C4-2B (cell line): ENCODE measurements around the gene RIMBP2.

ENCODE experiments used
- CTCF ChIP-seq: fragments of 450-650 bp; conservative IDR thresholded peaks from 2 replicates; pipeline ENCODE4 v1.5.1; 2017; ENCODE audit warnings: mild to moderate bottlenecking
- ZFX ChIP-seq: fragments of 450-650 bp; IDR thresholded peaks from 2 replicates; pipeline ENCODE4 v1.6.1; 2017

GRCh38 chr12:130480231-130480630, 235.9 kb downstream of the RIMBP2 start:
- TF ChIP-seq CTCF (no peak), ZFX (no peak)
